Uterus (tissue), 4 donors: ENCODE measurements around the gene CHMP3. TPM values are rescaled to one million over a fixed set of nuclear protein-coding genes. Genes with fewer than 3 reads are reported as not detected.

Experiments
- DNase-seq, 2 donors: peaks; one replicate each; pipeline ENCODE4 v3.0.0-alpha.2; 2019 to 2020
- H3K27ac ChIP-seq, 2 donors: fragments of 200-600 bp; sonication (generic); 1 replicate in 1 of 2; 2 replicates in 1 of 2; pipeline ENCODE4 v1.5.1; 2016 to 2018
- H3K27me3 ChIP-seq, 2 donors: fragments of 200-600 bp; sonication (generic); one replicate each; pipeline ENCODE4 v1.5.1; 2018 to 2019; ENCODE audit warnings: control low read depth in 1 of 2
- H3K36me3 ChIP-seq, 2 donors: fragments of 200-600 bp; sonication (generic); one replicate each; pipeline ENCODE4 v1.5.1; 2019; ENCODE audit warnings: control low read depth in 1 of 2
- H3K4me1 ChIP-seq, 2 donors: fragments of 200-600 bp; sonication (generic); one replicate each; pipeline ENCODE4 v1.5.1; 2018 to 2019; ENCODE audit warnings: control low read depth in 1 of 2
- H3K4me3 ChIP-seq, 2 donors: fragments of 200-600 bp; sonication (generic); 1 replicate in 1 of 2; 2 replicates in 1 of 2; pipeline ENCODE4 v1.5.1; 2018 to 2019; ENCODE audit warnings: mild to moderate bottlenecking in 1 of 2
- H3K9me3 ChIP-seq, 2 donors: fragments of 200-600 bp; sonication (generic); one replicate each; pipeline ENCODE4 v1.5.1; 2019; ENCODE audit warnings: control low read depth in 1 of 2
- CTCF ChIP-seq, 4 experiments: fragments of 200-600 bp in 2 of 4; fragments of 450-650 bp in 2 of 4; sonication (generic) in 2 of 4; IDR thresholded peaks; one replicate each; pipeline ENCODE4 v1.5.1; 2016 to 2019; ENCODE audit warnings: antibody characterized with exemption in 4 of 4, mild to moderate bottlenecking in 2 of 4, moderate library complexity in 1 of 4
- POLR2A ChIP-seq, 2 donors: fragments of 450-650 bp; IDR thresholded peaks; one replicate each; pipeline ENCODE4 v1.6.1; 2016; ENCODE audit warnings: antibody characterized with exemption in 2 of 2, mild to moderate bottlenecking in 1 of 2, moderate library complexity in 1 of 2
- intact Hi-C: fragments of 100-400 bp; cut with DNase I; formaldehyde crosslinking; loops from one replicate; pipeline ENCODE4 v1.15.1; 2023; ENCODE audit warnings: low total_unique reads
- total RNA-seq, 4 donors: library from RNA; depleted of rRNA in 3 of 4; stranded (reverse); fragments of >200 nt in 3 of 4; gene quantifications; one replicate each; pipeline versions ENCODE4 v1.1.0 to v1.2.4, GENCODE V29; 2014 to 2023
- donor health status: DM: yes; HTN: yes; CAD: no.

CHMP3 gene
- total RNA-seq, 4 donors from 2014 or later, result 62.4 to 143 (median 94.4) TPM

DNA sequence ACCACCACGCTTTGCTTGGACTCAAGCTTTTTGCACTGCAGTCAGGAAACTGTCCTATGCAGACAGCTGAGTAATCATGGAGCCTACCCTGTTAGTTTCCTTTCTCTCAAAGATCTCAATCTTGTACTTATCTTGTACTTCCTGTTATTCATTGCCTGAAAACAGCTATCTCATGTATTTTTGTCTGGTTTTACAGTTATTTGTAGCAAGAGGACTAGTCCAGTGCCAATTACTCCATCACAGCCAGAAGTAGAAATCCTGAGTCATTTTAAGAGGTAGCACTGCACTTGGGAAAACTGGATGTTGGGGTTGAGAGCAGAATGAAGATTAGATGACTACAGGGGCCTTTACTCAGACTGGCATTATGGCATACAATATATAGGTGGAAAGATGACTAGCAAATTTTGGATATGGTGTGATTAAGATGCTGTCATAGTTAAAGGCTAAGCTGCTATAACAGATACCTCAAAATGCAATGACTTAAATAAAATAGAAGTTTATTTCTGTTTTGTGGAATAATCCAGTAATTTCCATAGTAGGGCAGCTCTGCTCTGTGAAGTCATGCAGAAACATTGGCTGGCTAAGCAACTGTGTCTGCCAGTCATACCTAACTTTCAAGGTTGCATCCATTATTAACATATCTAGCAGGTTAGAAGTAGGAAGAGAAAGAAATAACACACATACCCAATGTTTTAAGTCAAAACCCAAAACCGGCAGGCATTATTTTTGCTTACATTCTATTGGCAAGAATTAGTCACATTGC lies 21.1 kb upstream of the CHMP3 start:
- H3K4me1 ChIP-seq, result no peaks in the 10 kb centered on the region

DNA sequence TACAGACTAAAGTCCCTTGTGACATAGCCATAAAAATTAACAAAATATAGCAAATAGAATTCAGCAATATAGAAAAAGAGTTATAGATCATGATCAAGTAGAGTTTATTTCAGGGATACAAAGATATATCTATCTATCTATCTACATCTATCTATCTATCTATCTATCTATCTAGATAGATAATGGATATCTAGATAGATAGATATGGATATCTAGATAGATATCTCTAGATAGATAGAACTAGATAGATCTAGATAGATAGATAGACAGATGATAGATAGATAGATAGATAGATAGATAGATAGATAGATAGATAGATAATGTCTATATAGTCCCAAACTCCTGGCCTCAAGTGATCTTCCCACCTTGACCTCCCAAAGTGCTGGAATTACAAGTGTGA lies 17.3 kb upstream of the CHMP3 start:
- no peak overlapping the region for H3K4me3 ChIP-seq
- H3K4me1 ChIP-seq, result no peaks in the 10 kb centered on the region
- DNase-seq, result no peak
- no peaks in the 10 kb centered on the region for H3K27me3 ChIP-seq
- intact Hi-C loops, result no loop called here
- no peak overlapping the region for H3K27ac ChIP-seq
- no peaks in the 10 kb centered on the region for H3K36me3 ChIP-seq
- TF ChIP-seq CTCF (IDR thresholded peaks at IDR 0.05) (no peak), POLR2A (IDR thresholded peaks at IDR 0.05) (no peak)
- no peaks in the 10 kb centered on the region for H3K9me3 ChIP-seq

More for the DNA sequence above, 21.1 kb upstream of the CHMP3 start:
- Histone ChIP-seq H3K27me3 (no peaks in the 10 kb centered on the region), H3K36me3 (no peaks in the 10 kb centered on the region), H3K9me3 (no peaks in the 10 kb centered on the region), H3K4me3 (no peak overlapping the region), H3K27ac (no peak overlapping the region)
- intact Hi-C loops, result no loop called here
- TF ChIP-seq CTCF (IDR thresholded peaks at IDR 0.05), result no peak
- no peak for TF ChIP-seq POLR2A (IDR thresholded peaks at IDR 0.05)
- no peak for DNase-seq

- DNase-seq, result no peak
- Histone ChIP-seq H3K36me3 (no peaks in the 10 kb centered on the region), H3K4me3 (no peak overlapping the region), H3K27ac (no peak overlapping the region), H3K4me1 (no peaks in the 10 kb centered on the region), H3K9me3 (no peaks in the 10 kb centered on the region), H3K27me3 (no peaks in the 10 kb centered on the region)
- intact Hi-C loops, result no loop called here
- no peak for TF ChIP-seq CTCF (IDR thresholded peaks at IDR 0.05)
- TF ChIP-seq POLR2A (IDR thresholded peaks at IDR 0.05), result no peak
These were observed 14.7 kb upstream of the CHMP3 start for GRCh38 chr2:86577817-86578456.

- H3K27me3 ChIP-seq, result no peaks in the 10 kb centered on the region
- TF ChIP-seq POLR2A (IDR thresholded peaks at IDR 0.05), result no peak
- no peak for TF ChIP-seq CTCF (IDR thresholded peaks at IDR 0.05)
- H3K36me3 ChIP-seq, result no peaks in the 10 kb centered on the region
- intact Hi-C loops, result no loop called here
- no peaks in the 10 kb centered on the region for H3K4me1 ChIP-seq
- no peak for DNase-seq
- H3K27ac ChIP-seq, result no peak overlapping the region
- H3K9me3 ChIP-seq, result no peaks in the 10 kb centered on the region
- no peak overlapping the region for H3K4me3 ChIP-seq
These were observed 6.8 kb upstream of the CHMP3 start for GRCh38 chr2:86570059-86570458.

GRCh38 chr2:86566821-86567190 lies 3.6 kb upstream of the CHMP3 start:
- Histone ChIP-seq H3K9me3 (no peaks in the 10 kb centered on the region), H3K4me1 (peaks cover 0 to 3% of the 10 kb centered on the region in 2 donors), H3K27ac (peak overlapping the region in 1 of 2 donors; percentile 47), H3K27me3 (no peaks in the 10 kb centered on the region), H3K36me3 (no peaks in the 10 kb centered on the region), H3K4me3 (no peak overlapping the region)
- no peak for DNase-seq
- intact Hi-C loops, result no loop called here
- TF ChIP-seq CTCF (IDR thresholded peaks at IDR 0.05) (no peak), POLR2A (IDR thresholded peaks at IDR 0.05) (no peak)
